T47D (cell line): ENCODE measurements around the gene CDK19.
"Not testable (repeated sequence)": the region's sequence is repeated elsewhere in the genome, so short reads cannot be mapped to it uniquely, and the experiment has no call there.

Experiments used
- DNase-seq, 2 experiments: peaks; one replicate each; pipeline versions ENCODE4 v3.0.0 to v3.0.0-alpha.2; 2011 to 2012; ENCODE audit warnings: low read depth in 1 of 2, low spot score in 1 of 2
- JUND ChIP-seq: IDR thresholded peaks from 2 replicates; pipeline ENCODE4 v1.6.1; 2012; ENCODE audit warnings: low read depth
- in situ Hi-C: cut with HindIII; loops from 2 replicates; pipeline ENCODE4 v1.10.0; 2016; ENCODE audit warnings: low sequenced_read_pairs, low pct_unique_long_range_greater_than_20kb

The CDK19 gene

DNA sequence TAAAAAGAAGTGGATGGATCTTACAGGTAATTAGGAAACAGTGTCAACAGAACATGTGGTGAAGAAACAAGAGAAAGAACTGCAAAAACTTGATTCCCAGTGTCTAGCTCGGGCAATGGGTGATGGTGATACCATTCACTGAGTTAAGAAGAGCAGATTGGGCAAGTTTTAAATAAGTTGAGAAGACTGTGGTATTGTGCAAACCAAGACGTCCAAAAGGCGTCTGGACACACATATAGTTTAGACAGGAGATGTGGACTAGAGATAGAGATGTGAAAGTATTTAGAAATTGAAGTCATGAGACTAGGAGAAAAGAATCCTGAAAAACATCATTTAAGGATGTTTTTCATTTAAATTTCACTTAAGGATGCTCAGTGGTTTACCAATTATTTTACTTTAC lies 53.9 kb downstream of the CDK19 start:
- TF ChIP-seq JUND: no peak
- no peak for DNase-seq
- in situ Hi-C loops: no loop called here

DNA sequence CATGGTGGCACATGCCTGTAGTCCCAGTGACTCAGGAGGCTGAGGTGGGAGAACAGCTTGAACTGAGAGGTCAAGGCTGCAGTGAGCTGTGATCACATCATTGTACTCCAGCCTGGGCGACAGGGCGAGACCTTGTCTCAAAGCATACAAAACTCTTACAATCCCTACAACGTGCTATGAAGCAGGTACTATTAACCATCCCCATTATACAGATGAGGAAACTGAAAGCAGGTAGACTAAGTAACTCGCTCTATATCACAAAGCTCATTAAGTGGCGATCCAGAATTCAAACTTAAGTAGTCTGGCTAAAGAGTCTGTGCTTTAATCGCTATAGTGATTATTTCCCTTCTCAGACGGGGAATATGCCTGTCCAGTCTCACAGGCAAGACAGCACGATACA lies 54.7 kb downstream of the CDK19 start:
- DNase-seq: no peak
- no peak for TF ChIP-seq JUND
- in situ Hi-C loops: no loop called here

DNA sequence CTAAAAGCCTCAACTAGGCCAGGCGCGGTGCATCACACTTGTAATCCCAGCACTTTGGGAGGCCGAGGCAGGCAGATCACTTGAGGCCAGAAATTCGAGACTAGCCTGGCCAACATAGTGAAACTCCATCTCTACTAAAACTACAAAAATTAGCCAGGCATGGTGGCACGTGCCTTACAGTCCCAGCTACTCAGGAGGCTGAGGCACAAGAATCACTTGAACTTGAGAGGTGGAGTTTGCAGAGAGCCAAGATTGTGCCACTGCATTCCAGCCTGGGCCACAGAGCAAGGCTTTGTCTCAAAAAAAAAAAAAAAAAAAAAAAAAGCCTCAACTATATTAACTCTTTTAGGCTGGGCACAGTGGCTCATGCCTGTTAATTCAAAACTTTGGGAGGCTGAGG lies 55.2 kb downstream of the CDK19 start:
- in situ Hi-C loops, DNase-seq: not testable (repeated sequence)

DNA sequence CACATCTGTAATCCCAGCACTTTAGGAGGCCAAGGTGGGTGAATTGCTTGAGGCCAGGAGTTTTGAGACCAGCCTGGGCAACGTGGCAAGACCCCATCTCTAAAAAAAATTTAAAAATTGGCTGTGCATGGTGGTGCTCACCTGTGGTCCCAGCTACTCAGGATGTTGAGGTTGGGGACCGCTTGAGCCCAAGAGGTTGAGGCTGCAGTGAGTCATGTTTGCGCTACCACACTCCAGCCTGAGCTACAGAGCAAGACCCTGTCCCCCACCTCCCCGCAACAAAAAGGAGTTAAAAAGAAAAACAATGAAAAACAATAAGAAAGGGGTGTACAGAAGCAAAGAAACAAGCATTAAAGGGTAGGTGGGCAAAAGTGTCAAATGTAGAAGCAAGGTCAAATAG lies 57.3 kb downstream of the CDK19 start:
- in situ Hi-C loops: no loop called here
- no peak for DNase-seq
- TF ChIP-seq JUND: no peak

DNA sequence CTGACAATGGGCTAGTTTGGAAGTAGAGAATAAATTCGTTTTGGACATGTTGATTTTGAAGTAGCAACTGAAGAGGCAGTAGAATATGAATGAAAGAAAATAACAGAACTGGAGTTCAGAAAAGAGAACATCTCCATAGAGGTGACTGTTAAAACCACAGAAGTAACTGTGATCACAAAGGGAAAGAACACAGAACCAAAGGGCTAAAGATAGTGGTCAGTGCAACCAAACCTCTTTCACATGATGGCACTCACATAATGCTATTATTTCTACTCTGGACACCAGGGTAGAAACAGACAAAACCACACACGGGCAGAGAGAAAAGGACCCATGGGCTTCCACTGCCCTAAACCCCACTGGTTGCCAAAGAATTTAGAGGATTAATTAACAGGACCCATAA lies 58.5 kb downstream of the CDK19 start:
- in situ Hi-C loops: no loop called here
- no peak for TF ChIP-seq JUND
- no peak for DNase-seq

DNA sequence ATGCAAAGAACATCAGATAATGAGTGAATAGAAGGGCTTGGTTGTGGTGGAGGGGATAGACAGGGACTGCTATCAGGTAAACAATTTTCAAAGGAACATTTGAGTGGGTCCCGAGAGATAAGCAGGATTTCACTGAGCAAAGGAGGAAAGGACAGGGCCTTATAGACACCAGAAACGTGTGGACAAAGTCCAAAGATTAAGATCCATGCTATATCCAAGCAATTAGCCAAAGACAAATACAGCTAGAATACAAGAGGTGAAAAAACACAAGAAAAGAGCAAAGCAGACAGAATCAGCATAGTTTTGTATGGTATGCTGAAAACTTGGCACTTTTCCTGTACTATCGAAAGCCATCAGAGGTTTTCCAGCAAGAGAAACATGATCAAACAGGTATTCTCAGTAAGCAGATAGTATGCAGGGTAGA lies 59.8 kb downstream of the CDK19 start:
- in situ Hi-C loops: no loop called here
- no peak for DNase-seq
- no peak for TF ChIP-seq JUND

DNA sequence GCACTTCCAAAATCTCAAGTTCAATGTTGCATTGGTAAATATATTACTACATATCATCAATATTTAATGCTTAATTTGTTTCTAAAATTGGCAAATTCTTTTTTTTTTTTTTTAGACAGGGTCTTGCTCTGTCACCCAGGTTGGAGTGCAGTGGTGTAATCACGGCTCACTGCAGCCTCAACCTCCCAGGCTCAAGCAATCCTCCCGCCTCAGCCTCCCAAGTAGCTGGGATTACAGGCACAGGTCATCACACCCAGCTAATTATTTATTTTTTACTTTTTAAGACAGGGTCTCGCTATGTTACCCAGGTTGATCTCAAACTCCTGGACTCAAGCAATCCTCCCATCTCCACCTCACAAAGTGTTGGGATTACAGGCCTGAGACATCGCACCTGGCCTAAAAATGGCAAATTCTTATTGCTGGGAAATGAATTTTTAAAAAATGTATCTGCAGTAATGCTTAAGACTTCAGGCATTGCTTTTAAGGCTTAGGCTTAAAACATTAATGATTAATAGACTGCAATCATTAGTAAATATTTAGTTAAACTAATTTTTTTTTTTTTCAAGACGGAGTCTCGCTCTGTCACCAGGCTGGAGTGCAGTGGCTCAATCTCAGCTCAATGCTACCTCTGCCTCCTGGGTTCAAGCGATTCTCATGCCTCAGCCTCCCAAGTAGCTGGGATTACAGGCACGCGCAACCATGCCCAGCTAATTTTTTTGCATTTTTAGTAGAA lies 61.2 kb downstream of the CDK19 start:
- DNase-seq, in situ Hi-C loops: not testable (repeated sequence)

DNA sequence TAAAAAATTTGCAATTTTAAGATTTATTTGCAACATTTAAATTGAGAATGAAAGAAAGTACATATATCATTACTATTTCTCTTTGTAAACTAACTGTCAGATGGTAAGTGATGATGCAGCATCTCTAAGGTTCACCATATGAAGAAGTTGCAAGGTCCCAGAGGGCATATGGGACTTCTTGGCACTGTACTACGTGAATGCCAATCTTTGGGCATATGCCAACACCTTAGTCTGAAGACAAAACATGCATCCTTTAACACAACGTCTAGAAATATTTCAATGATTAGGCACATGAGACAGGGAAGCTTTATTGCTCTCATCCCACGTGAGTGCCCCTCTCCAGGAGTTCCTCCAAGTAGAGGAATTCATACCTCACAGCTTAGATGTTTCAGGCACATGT lies 66.8 kb downstream of the CDK19 start:
- no peak for DNase-seq
- in situ Hi-C loops: no loop called here
- no peak for TF ChIP-seq JUND

DNA sequence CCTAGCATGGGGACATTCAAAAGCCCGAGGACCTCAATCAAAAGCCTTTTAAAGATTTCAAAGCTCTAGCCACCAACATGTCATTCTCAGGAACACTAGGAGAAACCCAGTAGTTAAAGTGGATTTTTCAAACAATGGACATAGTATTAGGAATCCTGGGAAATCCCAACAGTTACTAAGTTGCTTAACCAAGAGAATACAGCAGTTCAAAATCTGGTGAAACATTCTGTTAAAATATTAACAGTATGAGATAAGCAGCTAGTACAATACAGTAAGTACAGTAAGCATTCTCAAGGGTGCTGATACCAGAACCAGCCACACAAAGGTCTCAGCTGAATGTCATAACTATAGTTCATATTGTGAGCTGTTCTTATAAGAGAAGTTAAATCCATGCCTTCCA lies 68.6 kb downstream of the CDK19 start:
- no peak for DNase-seq
- in situ Hi-C loops: no loop called here
- no peak for TF ChIP-seq JUND

DNA sequence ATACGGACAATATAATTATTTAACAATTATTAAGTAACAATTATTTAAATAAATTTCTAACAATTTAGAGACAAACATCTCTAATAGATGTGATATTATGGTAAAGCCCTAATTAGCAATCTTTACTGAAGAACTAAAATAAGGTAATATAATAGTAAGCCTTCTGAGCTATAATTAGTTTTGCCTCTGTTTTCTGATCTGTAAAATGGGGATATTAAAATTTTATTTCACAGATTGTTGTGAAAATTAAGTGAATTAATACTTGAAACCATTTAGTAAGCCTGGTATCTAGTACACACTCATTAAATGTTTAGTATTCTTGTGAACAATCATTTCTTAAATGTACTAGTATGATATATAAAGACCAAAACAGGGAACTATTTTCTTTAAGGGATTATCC lies 70.3 kb downstream of the CDK19 start:
- in situ Hi-C loops: no loop called here
- no peak for DNase-seq
- TF ChIP-seq JUND: no peak

DNA sequence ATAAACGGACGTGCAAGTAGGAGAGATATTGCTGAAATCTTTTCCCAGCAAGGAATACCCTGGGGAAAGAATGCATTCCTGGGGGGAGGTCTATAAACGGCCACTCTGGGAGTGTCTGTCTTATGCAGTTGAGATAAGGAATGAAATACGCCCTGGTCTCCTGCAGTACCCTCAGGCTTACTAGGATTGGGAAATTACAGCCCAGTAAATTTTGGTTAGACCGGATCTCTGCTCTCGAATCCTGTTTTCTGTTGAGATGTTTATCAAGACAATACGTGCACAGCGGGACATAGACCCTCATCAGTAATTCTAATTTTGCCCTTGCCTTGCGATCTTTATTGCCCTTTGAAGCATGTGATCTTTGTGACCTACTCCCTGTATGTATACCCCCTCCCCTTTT lies 72.7 kb downstream of the CDK19 start:
- DNase-seq, in situ Hi-C loops: not testable (repeated sequence)

DNA sequence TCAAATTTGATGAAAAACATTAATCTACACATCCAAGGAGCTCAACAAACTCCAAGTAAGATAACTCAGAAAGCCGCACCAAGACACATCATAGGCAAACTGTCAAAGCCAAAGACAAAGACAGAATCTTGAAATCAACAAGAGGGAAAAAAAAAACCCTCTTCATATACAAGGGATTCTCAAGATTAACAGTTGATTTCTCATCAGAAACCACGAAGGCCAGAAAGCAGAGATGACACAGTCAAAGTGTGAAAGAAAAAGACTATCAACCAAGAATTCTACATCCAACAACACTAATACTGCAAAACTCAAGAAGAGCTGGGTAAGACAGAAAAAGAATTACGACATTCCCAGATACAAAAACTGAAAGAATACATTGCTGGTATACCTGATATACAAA lies 73.8 kb downstream of the CDK19 start:
- DNase-seq: no peak
- no peak for TF ChIP-seq JUND
- in situ Hi-C loops: no loop called here

DNA sequence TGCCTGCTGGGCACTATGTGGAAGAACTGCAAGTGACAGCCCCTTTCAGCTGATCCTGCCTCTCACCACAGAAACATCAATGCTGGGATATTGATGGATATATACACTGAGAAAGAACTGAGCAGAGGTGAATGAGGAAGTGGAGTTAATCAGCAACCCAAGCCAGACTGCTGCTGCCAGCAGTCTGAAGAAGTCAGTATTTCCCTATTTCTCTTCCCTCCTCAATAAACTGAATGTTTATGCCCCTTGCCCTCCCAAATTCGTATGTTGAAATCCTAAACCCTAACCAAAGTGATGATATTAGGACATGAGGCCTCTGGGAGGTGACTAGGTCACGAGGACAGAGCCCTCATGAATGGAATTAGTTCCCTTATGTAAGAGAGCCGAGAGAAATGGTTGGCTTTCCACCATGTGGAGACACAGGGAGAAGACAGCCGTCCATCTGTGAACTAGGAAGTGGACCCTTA lies 76.3 kb downstream of the CDK19 start:
- in situ Hi-C loops: no loop called here
- no peak for DNase-seq
- no peak for TF ChIP-seq JUND

DNA sequence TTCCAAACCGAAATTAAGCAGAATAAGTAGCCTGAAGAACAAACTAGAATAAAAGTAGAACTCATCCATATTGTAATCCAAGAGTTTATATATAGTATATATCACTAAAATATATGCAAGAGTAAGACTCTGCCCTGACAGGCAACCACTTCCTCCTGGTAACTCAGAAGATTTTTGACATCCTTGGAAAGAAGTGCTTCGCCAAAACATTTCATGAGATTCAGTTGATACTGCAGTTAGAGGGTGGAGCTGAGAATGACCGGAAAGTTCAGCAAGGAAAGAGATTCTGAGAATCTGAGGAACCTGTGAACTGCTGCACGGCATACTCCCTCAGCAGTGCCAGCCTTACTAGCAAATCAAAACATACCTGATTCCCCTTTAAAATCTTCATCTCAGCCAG lies 79.6 kb downstream of the CDK19 start:
- no peak for DNase-seq
- TF ChIP-seq JUND: no peak
- in situ Hi-C loops: no loop called here

DNA sequence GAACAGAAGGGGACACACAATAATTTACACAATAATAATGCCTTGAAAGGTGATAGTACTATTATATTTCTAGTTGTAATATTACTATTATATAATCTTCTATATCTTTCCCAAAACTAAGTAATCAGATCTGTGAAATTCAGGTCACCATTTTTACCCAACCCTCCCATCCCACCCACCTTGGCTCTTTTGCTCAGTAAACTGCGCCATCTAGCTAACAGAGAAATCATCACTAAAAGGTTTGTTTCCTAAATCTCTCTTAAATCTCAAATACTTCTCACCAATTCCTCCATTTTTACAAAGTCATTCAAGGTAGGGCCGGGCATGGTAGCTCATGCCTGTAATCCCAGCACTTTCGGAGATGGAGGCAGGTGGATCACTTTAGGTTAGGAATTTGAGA lies 83.4 kb downstream of the CDK19 start:
- TF ChIP-seq JUND: no peak
- DNase-seq: no peak
- in situ Hi-C loops: no loop called here
